H9 (cell line): Measurements from ENCODE around the gene GPC6. TPM values are rescaled to one million over a fixed set of nuclear protein-coding genes. Genes with fewer than 3 reads are reported as not detected.

Experiments used
- DNase-seq: peaks from one replicate; pipeline ENCODE4 v3.0.0-alpha.2; 2017
- H2AFZ ChIP-seq: one replicate; pipeline ENCODE4 v1.6.1; 2013; ENCODE audit warnings: mild to moderate bottlenecking, low read length, control low read depth, moderate library complexity
- H2AK5ac ChIP-seq: 2 replicates; pipeline ENCODE4 v1.6.1; 2013; ENCODE audit warnings: low read length, control low read depth, mixed read lengths; ENCODE audit not compliant: insufficient read length
- H2BK120ac ChIP-seq: one replicate; pipeline ENCODE4 v1.6.1; 2013; ENCODE audit warnings: low read depth, mild to moderate bottlenecking, low read length, control low read depth, inconsistent platforms; ENCODE audit not compliant: poor library complexity, severe bottlenecking
- H2BK12ac ChIP-seq: 2 replicates; pipeline ENCODE4 v1.6.1; 2013; ENCODE audit warnings: low read length, control low read depth, mixed read lengths, low read depth; ENCODE audit not compliant: insufficient read length
- H2BK15ac ChIP-seq: 2 replicates; pipeline ENCODE4 v1.6.1; 2013; ENCODE audit warnings: low read depth, low read length, control low read depth
- H2BK20ac ChIP-seq: one replicate; pipeline ENCODE4 v1.6.1; 2013; ENCODE audit warnings: low read depth, mild to moderate bottlenecking, low read length, control low read depth, inconsistent platforms; ENCODE audit not compliant: poor library complexity, severe bottlenecking
- H2BK5ac ChIP-seq: 2 replicates; pipeline ENCODE4 v1.6.1; 2013; ENCODE audit warnings: low read length, control low read depth, mixed read lengths; ENCODE audit not compliant: insufficient read length
- H3K14ac ChIP-seq: 2 replicates; pipeline ENCODE4 v1.6.1; 2013; ENCODE audit warnings: low read length, control low read depth; ENCODE audit not compliant: insufficient read depth
- H3K18ac ChIP-seq: 2 replicates; pipeline ENCODE4 v1.6.1; 2013; ENCODE audit warnings: low read depth, mild to moderate bottlenecking, mixed read lengths, low read length, control low read depth; ENCODE audit not compliant: insufficient read length
- H3K23ac ChIP-seq: 2 replicates; pipeline ENCODE4 v1.6.1; 2013; ENCODE audit warnings: low read length, control low read depth, mixed read lengths, low read depth; ENCODE audit not compliant: insufficient read length
- H3K23me2 ChIP-seq: 2 replicates; pipeline ENCODE4 v1.6.1; 2013; ENCODE audit warnings: low read depth, mild to moderate bottlenecking, mixed read lengths, low read length, control low read depth; ENCODE audit not compliant: insufficient read length, poor library complexity, severe bottlenecking
- H3K27ac ChIP-seq: 2 replicates; pipeline ENCODE4 v1.5.1; 2013; ENCODE audit warnings: low read length, control low read depth, mixed read lengths, low read depth; ENCODE audit not compliant: insufficient read length
- H3K27me3 ChIP-seq: 2 replicates; pipeline ENCODE4 v1.6.1; 2013; ENCODE audit warnings: low read length, control low read depth, inconsistent platforms; ENCODE audit not compliant: insufficient read depth
- H3K4ac ChIP-seq: 2 replicates; pipeline ENCODE4 v1.6.1; 2013; ENCODE audit warnings: low read depth, mild to moderate bottlenecking, control low read depth, inconsistent platforms, low read length, moderate library complexity
- H3K4me1 ChIP-seq: 2 replicates; pipeline ENCODE4 v1.6.1; 2013; ENCODE audit warnings: low read length, control low read depth, inconsistent platforms; ENCODE audit not compliant: insufficient read depth
- H3K4me2 ChIP-seq: 2 replicates; pipeline ENCODE4 v1.6.1; 2013; ENCODE audit warnings: low read length, control low read depth, mixed read lengths; ENCODE audit not compliant: insufficient read length, insufficient read depth
- H3K56ac ChIP-seq: 2 replicates; pipeline ENCODE4 v1.6.1; 2013; ENCODE audit warnings: low read depth, mild to moderate bottlenecking, mixed read lengths, low read length, control low read depth; ENCODE audit not compliant: insufficient read length
- H3K79me1 ChIP-seq: 2 replicates; pipeline ENCODE4 v1.6.1; 2013; ENCODE audit warnings: low read depth, mild to moderate bottlenecking, moderate library complexity, low read length, control low read depth, inconsistent platforms; ENCODE audit not compliant: insufficient read depth, poor library complexity, severe bottlenecking
- H3K79me2 ChIP-seq: 2 replicates; pipeline ENCODE4 v1.6.1; 2013; ENCODE audit warnings: low read length, control low read depth, inconsistent platforms; ENCODE audit not compliant: insufficient read depth
- H3K9ac ChIP-seq: 2 replicates; pipeline ENCODE4 v1.6.1; 2013; ENCODE audit warnings: low read length, control low read depth, mixed read lengths; ENCODE audit not compliant: insufficient read length; ENCODE audit errors: extremely low read depth
- H3K9me3 ChIP-seq: one replicate; pipeline ENCODE4 v1.6.1; 2013; ENCODE audit warnings: low read depth, low read length, inconsistent platforms; ENCODE audit not compliant: control insufficient read depth
- H3T11ph ChIP-seq: one replicate; pipeline ENCODE4 v1.6.1; 2013; ENCODE audit warnings: mild to moderate bottlenecking, low read length, control low read depth, inconsistent platforms
- H4K20me1 ChIP-seq: one replicate; pipeline ENCODE4 v1.6.1; 2013; ENCODE audit not compliant: control insufficient read depth, insufficient read length, insufficient read depth
- H4K5ac ChIP-seq: 2 replicates; pipeline ENCODE4 v1.6.1; 2013; ENCODE audit warnings: low read depth, mild to moderate bottlenecking, mixed read lengths, low read length, control low read depth; ENCODE audit not compliant: insufficient read length
- H4K8ac ChIP-seq: replicated peaks from 2 replicates; pipeline ENCODE4 v1.6.1; 2013; ENCODE audit warnings: low read length, control low read depth, mixed read lengths, low read depth; ENCODE audit not compliant: insufficient read length
- H4K91ac ChIP-seq: 2 replicates; pipeline ENCODE4 v1.6.1; 2013; ENCODE audit warnings: low read depth, mild to moderate bottlenecking, moderate library complexity, mixed read lengths, low read length, control low read depth; ENCODE audit not compliant: insufficient read length
- H3K27ac Mint-ChIP-seq, 3 experiments: 2 replicates in 2 of 3; 3 replicates in 1 of 3; pipeline ENCODE4 v1.8.0; 2020 to 2021; ENCODE audit warnings: mixed read lengths in 3 of 3, mild to moderate bottlenecking in 1 of 3, moderate library complexity in 1 of 3
- H3K27me3 Mint-ChIP-seq: 2 replicates; pipeline ENCODE4 v1.8.0; 2021; ENCODE audit warnings: low read depth, mild to moderate bottlenecking, moderate library complexity, mixed read lengths
- H3K36me3 Mint-ChIP-seq, 3 experiments: 2 replicates in 2 of 3; 3 replicates in 1 of 3; pipeline ENCODE4 v1.8.0; 2020 to 2021; ENCODE audit warnings: low read depth in 3 of 3, mixed read lengths in 3 of 3; ENCODE audit not compliant: insufficient read depth in 1 of 3
- H3K4me1 Mint-ChIP-seq, 2 experiments: 2 replicates each; pipeline ENCODE4 v1.8.0; 2020; ENCODE audit warnings: mixed read lengths in 2 of 2
- H3K4me3 Mint-ChIP-seq, 2 experiments: 2 replicates in 1 of 2; 3 replicates in 1 of 2; pipeline ENCODE4 v1.8.0; 2020 to 2021; ENCODE audit warnings: mild to moderate bottlenecking in 2 of 2, mixed read lengths in 2 of 2, moderate library complexity in 1 of 2
- H3K9me3 Mint-ChIP-seq, 2 experiments: 2 replicates in 1 of 2; 3 replicates in 1 of 2; pipeline ENCODE4 v1.8.0; 2020; ENCODE audit warnings: mild to moderate bottlenecking in 2 of 2, mixed read lengths in 2 of 2, moderate library complexity in 1 of 2
- CTCF ChIP-seq: fragments of 200-600 bp; sonication (generic); conservative IDR thresholded peaks from 3 replicates; pipeline ENCODE4 v1.8.0; 2021; ENCODE audit warnings: antibody characterized with exemption, mild to moderate bottlenecking
- WGBS: extraction: QIAGEN DNeasy Blood & Tissue Kit; methylation state at CpG from one replicate; pipeline ENCODE4 v1.1.7; 2013; ENCODE audit warnings: missing lambda C conversion rate, low lambda C conversion rate, mixed read lengths; ENCODE audit not compliant: insufficient read length; ENCODE audit errors: extremely low coverage; 5-methylcytosine and 5-hydroxymethylcytosine counted together
- total RNA-seq: library from RNA; stranded (reverse); gene quantifications from 2 replicates; pipeline ENCODE4 v1.2.1, GENCODE V29; 2021

The GPC6 gene
- total RNA-seq, 1 experiment from 2014 or later: 15.6 TPM

- H3K36me3 Mint-ChIP-seq: peaks cover 4 to 5% (median 4%) of the 10 kb centered on the region in 3 experiments; a peak in 3 of 7 replicates
- Histone ChIP-seq H3K14ac (no peak overlapping the region), H3K4me1 (no peaks in the 10 kb centered on the region), H3K23me2 (no peaks in the 10 kb centered on the region), H4K8ac (no peak overlapping the region), H2BK5ac (no peak overlapping the region), H2AFZ (no peak overlapping the region), H3K56ac (no peak overlapping the region), H3K4ac (no peak overlapping the region), H3K4me2 (no peak overlapping the region), H2BK12ac (no peak overlapping the region), H3K79me2 (no peaks in the 10 kb centered on the region), H4K20me1 (no peaks in the 10 kb centered on the region), H2BK120ac (no peak overlapping the region), H3K18ac (no peak overlapping the region), H3K79me1 (peaks cover 2% of the 10 kb centered on the region), H3K9me3 (no peaks in the 10 kb centered on the region), H4K5ac (no peak overlapping the region), H3T11ph (no peak overlapping the region), H2BK15ac (no peak overlapping the region), H3K9ac (no peak overlapping the region), H3K23ac (no peak overlapping the region), H2AK5ac (no peak overlapping the region), H3K27ac (no peak overlapping the region), H3K27me3 (no peaks in the 10 kb centered on the region), H4K91ac (no peak overlapping the region), H2BK20ac (no peak overlapping the region)
- H3K4me3 Mint-ChIP-seq: no peak overlapping the region
- H3K4me1 Mint-ChIP-seq: 0 out of 4 replicates have a peak, but pooled peaks cover 0 to 3% of the 10 kb centered on the region in 2 experiments
- no peak overlapping the region for H3K27ac Mint-ChIP-seq
- no peak for TF ChIP-seq CTCF
- H3K9me3 Mint-ChIP-seq: peaks cover 3 to 4% of the 10 kb centered on the region in 2 experiments; a peak in 2 of 5 replicates
- no CpG with 5 or more reads among the region's 2 CpGs for WGBS
- no peak for DNase-seq
- no peaks in the 10 kb centered on the region for H3K27me3 Mint-ChIP-seq
Observed at GRCh38 chr13:93430381-93430780, 203.8 kb downstream of the GPC6 start.
